ENCODE data around the gene BLTP2.
"Not testable (repeated sequence)": the region's sequence is repeated elsewhere in the genome, so short reads cannot be mapped to it uniquely, and the experiment has no call there.

BLTP2 gene

GRCh38 chr17:28648698-28649097 lies 3.7 kb upstream of the BLTP2 start:
- no peak for DNase-seq (ENCODE audit: low read depth in 1 of 2, low spot score in 1 of 2)

GRCh38 chr17:28646039-28646754 lies 1.2 kb upstream of the BLTP2 start:
- DNase-seq (ENCODE audit: low read depth in 1 of 2, low spot score in 1 of 2) = no peak

DNA sequence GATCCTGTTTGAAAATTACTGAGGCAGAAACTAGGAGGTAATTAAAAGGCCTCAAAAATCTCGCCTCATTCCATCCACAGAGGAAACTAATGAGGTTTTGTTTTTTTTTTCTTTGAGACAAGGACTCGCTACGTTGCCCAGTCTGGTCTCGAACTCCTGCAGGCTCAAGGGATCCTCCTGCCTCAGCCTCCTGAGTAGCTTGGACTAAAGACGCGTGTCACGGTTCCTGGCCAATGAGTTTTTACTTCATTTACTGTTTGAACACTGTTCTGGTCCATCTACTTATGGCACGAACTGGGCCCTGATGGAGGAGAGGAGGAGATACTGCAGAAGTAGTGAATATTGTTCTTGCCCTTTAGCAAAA lies 600 bp upstream of the BLTP2 start:
- DNase-seq (ENCODE audit: low read depth in 1 of 2, low spot score in 1 of 2) = no peak

DNA sequence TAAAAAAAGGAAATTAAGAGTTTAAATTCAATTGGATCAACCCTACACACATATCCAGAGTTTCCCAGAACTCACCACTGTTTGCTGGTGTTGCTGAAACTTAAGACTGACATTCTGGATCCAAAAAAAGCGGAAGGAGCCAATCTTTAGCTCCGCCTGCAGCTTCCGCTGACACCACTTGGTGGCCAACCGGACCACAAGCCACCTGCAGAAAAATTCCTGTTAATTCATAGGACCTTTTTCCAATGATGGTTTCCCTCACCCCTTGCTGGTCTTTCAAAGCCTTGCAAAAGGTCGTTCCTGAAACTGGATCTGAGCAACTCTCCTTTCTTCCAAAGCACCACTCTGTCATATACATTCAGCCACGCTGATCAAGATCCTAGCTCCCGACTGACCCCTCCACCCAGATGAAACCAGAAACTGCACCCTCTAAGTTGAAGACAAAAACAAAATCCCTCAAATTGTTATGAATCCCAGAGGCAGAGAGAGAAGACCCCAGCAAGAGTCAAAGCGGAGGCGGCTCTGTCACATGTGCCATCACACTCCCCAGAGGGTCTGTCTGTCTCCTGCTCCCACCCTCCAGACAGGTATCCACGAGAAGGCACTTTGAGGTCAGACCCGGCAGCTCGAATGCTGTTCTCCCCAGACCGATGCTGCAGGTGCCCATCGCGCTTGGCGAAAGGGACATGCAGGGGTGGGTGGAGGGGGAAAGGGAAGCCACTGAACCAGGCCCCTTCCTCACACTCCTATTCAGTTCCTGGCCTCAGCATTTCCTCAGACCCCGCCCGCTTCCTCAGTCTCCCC lies 773 bp downstream of the BLTP2 start:
- DNase-seq (ENCODE audit: low read depth in 1 of 2, low spot score in 1 of 2) = peak in 1 of 2 donors; percentile 14

DNA sequence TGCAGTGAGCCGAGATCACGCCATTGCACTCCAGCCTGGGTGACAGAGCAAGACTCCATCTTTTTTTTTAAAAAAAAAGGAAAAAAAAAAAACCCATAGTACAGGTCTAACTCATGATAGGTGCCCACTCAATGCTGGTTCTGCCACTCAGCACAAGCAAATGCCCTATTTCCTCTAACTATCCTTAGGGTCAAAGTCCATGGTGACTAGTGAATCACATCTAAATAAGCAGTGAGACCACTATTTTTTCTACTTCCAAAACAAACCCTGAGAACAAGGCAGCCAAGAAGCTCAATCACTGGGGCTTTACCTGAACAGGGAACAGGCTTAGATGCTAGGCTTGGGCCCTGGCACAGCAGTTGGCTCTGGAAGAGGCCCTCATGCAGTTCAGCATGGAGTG lies 3.4 kb downstream of the BLTP2 start:
- DNase-seq (ENCODE audit: low read depth in 1 of 2, low spot score in 1 of 2) = no peak

GRCh38 chr17:28635506-28635905 lies 9.5 kb downstream of the BLTP2 start:
- DNase-seq (ENCODE audit: low read depth in 1 of 2, low spot score in 1 of 2) = no peak

DNA sequence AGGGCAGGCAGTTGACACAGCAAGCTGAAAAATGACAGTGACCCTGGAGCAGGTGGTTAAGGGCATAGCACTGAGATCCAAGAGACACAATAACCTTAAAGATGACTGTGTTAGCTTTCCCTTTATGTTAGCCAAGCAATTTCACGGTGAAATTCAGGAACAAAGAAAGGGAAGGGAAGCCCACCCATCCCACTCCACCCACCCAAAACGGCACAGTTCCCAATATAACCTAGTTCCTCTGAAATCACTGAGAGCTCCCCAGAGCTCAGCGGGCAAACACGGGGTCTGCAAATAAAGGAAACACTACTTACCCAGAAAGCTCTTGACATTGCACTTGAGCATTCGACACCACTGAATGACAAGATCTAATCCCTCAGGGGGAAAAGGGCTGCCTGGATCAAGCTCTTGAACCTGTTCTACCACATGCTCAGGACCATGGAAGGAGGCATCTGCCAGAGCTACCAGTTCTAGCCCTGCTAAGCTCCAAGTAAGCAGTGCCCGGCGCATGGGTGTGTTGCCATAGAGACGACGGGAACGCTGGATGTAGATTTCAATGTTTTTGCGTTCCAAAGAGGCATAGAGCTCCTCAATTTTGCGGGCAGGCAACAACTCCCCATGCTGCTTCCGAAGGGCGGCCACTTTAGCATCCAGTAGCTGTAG lies 10.6 kb downstream of the BLTP2 start:
- DNase-seq (ENCODE audit: low read depth in 1 of 2, low spot score in 1 of 2) = no peak

DNA sequence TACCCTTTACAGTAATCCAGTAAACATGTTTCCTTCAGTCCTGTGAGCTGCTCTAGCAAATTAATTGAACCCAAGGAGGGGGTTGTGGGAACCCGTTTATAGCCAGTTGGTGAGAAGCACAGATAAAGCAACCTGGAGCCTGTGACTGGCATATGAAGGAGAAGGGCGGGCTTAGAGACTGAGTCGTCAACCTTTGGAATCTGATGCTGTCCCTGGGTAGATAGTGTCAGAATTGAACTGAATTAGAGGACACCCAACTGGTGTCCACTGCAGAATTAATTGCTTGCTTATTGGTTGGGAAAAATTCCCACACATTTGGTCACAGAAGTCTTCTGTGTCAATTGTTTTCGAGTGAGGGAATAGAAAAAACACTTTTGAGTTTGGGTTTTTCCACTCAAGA lies 18.1 kb downstream of the BLTP2 start:
- no peak for DNase-seq (ENCODE audit: low read depth in 1 of 2, low spot score in 1 of 2)

DNA sequence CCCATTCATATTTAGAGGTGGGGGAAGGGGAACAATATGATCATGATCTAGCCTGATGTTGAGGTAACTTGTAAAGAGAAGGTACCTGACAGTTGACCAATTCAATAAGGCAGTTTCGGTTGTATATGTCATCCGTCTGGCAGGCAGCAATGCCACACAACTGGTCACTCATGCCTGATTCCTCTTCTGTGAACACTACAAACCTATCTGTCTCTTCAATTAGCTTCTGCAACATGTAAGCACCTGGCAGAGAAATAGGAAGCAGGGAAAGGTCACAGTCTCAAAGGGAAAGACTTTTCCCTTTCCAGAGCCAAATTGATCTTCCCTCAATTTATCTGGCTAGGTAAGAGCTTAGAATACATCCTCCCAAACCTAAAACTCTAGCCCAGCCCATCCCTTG lies 20.8 kb downstream of the BLTP2 start:
- DNase-seq (ENCODE audit: low read depth in 1 of 2, low spot score in 1 of 2) = no peak

GRCh38 chr17:28623696-28624095 lies 21.3 kb downstream of the BLTP2 start:
- DNase-seq (ENCODE audit: low read depth in 1 of 2, low spot score in 1 of 2) = no peak

DNA sequence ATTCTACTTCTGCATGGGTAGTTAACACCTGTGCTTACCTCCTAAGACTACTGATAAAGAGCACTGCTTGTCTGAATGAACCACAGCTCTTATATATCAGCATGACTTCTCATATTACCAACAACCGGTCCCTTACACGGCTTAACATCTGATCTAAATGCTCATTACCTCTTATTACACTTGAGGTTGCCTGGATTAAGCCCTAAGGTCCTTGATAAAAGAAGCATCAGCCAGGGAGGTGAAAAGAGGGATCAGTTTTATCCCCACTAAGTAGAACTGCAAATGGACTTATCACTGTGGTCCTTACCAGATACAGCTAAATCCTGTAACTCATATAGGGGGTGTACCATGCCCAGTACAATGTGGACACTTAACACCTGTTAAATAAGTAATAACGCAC lies 22.8 kb downstream of the BLTP2 start:
- no peak for DNase-seq (ENCODE audit: low read depth in 1 of 2, low spot score in 1 of 2)

DNA sequence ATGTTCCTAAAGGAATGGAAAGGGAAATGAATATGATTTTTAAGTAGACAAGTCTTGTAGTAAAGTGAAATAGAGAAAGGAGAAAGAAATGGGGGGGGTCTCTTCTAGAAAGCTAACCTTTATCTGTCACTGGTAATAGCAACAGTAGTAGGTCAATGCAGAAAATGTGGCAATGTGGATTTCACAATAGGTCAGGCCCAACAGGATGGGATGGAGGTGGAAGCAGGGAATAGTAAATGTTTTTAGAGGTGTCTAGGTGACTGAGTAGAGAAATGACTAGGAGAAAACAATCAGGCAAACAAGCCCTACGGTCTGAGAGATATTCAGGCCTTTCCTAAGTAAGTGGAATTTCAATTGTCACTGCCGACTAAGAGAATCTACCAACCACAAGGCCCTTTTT lies 24.9 kb downstream of the BLTP2 start:
- DNase-seq (ENCODE audit: low read depth in 1 of 2, low spot score in 1 of 2) = no peak

- DNase-seq (ENCODE audit: low read depth in 1 of 2, low spot score in 1 of 2) = no peak
Measured at GRCh38 chr17:28618464-28618863, 26.5 kb downstream of the BLTP2 start.

GRCh38 chr17:28616281-28616680 lies 28.7 kb downstream of the BLTP2 start:
- DNase-seq (ENCODE audit: low read depth in 1 of 2, low spot score in 1 of 2) = no peak

GRCh38 chr17:28615260-28615940 lies 29.6 kb downstream of the BLTP2 start:
- DNase-seq (ENCODE audit: low read depth in 1 of 2, low spot score in 1 of 2) = no peak

DNA sequence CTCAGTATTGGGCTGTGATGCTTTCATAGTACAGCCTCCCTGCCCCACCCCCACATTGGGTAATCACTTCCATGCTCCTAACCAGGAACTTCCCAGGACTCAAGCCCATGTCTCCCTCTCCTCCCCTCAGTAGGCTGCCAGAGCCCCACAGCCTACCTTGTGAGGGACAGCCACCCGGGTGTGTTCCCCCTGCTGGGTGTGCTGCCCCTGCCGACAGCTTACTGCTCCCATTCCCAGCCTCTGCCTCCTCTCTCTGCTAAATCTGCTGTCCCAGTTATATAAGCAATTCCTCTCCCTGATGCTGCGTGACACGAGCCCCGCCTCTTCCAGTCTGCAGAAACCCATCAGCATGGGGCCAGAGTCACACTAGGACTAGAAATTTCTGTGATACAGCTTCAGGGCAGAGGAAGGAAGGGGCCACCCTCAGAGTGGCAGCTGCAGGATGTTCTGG lies 31.0 kb downstream of the BLTP2 start, which contains the start of gene RSKR:
Gene RSKR, minus strand, starts transcription at position 255 of the 451 bp plus-strand sequence. Its CDS starts 24 bp downstream, at position 231.
- DNase-seq (ENCODE audit: low read depth in 1 of 2, low spot score in 1 of 2) = no peak

GRCh38 chr17:28612936-28613872 lies 31.8 kb downstream of the BLTP2 start:
- DNase-seq (ENCODE audit: low read depth in 1 of 2, low spot score in 1 of 2) = peak in 1 of 2 donors; percentile 26

DNA sequence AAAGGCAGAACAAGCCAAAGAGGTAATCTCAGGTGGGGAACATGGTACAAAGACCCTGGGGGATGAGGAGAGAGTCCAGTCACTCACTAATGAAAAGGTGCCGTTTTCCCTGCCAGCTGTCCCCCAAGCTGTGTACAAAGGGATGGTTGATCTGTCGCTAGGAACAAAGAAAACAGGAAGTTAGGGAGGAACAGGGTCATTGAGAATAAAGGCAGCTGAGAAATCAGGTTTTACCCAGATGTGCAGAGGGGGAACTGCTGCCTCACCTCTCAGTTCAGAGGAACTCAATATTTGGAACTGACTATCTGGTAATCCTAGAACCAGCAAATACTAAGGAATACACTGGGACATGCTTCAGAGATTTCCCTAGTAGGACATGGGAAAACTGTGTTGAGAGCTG lies 32.4 kb downstream of the BLTP2 start:
- no peak for DNase-seq (ENCODE audit: low read depth in 1 of 2, low spot score in 1 of 2)

- no peak for DNase-seq (ENCODE audit: low read depth in 1 of 2, low spot score in 1 of 2)
Measured at GRCh38 chr17:28610376-28610775, 34.6 kb downstream of the BLTP2 start.

DNA sequence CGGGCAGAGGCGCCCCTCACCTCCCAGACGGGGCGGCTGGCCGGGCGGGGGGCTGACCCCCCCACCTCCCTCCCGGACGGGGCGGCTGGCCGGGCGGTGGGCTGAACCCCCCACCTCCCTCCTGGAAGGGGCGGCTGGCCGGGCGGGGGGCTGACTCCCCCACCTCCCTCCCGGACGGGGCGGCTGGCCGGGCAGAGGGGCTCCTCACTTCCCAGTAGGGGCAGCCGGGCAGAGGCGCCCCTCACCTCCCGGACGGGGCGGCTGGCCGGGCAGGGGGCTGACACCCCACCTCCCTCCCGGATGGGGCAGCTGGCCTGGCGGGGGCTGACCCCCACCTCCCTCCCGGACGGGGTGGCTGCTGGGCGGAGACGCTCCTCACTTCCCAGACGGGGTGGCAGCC lies 40.9 kb downstream of the BLTP2 start:
- not testable (repeated sequence) for DNase-seq (ENCODE audit: low read depth in 1 of 2, low spot score in 1 of 2)
